B cell (primary cell): ENCODE data around the gene PDX1. TPM values are rescaled to one million over a fixed set of nuclear protein-coding genes. Genes with fewer than 3 reads are reported as not detected.

ENCODE experiments used
- ATAC-seq: fragments of 200-7000 bp; cut with Tn5 transposase; one replicate; pipeline ENCODE4 v1.10.0; 2021; ENCODE audit warnings: low read depth, mild to moderate bottlenecking, moderate number of reproducible peaks, moderate library complexity
- CTCF ChIA-PET: fragments of 350-600 bp; sonication (Branson Sonifier 250); formaldehyde crosslinking; loops from one replicate; lab custom pipeline; 2021; ENCODE audit warnings: antibody characterized with exemption, inconsistent platforms; lab: Charles Lee
- POLR2A ChIA-PET: fragments of 350-600 bp; sonication (Branson Sonifier 250); formaldehyde crosslinking; loops from one replicate; lab custom pipeline; 2021; ENCODE audit warnings: antibody characterized with exemption; lab: Charles Lee
- DNase-seq: peaks from one replicate; pipeline ENCODE4 v3.0.0; 2013
- H2AFZ ChIP-seq: 2 replicates; pipeline ENCODE4 v1.6.1; 2012; ENCODE audit warnings: mild to moderate bottlenecking, low read depth, low read length; ENCODE audit not compliant: insufficient read depth, poor library complexity, severe bottlenecking
- H3K27ac ChIP-seq, 2 donors: 1 replicate in 1 of 2; 2 replicates in 1 of 2; pipeline ENCODE4 v1.5.1; 2012 to 2013; ENCODE audit warnings: low read length in 2 of 2, mild to moderate bottlenecking in 2 of 2, moderate library complexity in 1 of 2
- H3K27me3 ChIP-seq, 4 experiments: fragments of 200-600 bp in 1 of 4; sonication (generic) in 1 of 4; replicated peaks in 1 of 4; 1 replicate in 2 of 4; 2 replicates in 2 of 4; pipeline versions ENCODE4 v1.6.1 to v1.7.0; 2013 to 2016; ENCODE audit warnings: low read length in 3 of 4, mild to moderate bottlenecking in 2 of 4, mixed read lengths in 1 of 4, moderate library complexity in 1 of 4; ENCODE audit not compliant: insufficient read depth in 4 of 4, control insufficient read depth in 3 of 4; ENCODE audit errors: control extremely low read depth in 1 of 4
- H3K36me3 ChIP-seq, 2 experiments: replicated peaks in 1 of 2; 1 replicate in 1 of 2; 2 replicates in 1 of 2; pipeline versions ENCODE4 v1.6.1 to v1.7.1; 2013; ENCODE audit warnings: low read length in 1 of 2; ENCODE audit not compliant: insufficient read depth in 2 of 2, control insufficient read depth in 1 of 2; ENCODE audit errors: control extremely low read depth in 1 of 2, extremely low read depth in 1 of 2
- H3K4me1 ChIP-seq, 2 donors: fragments of 200-600 bp in 1 of 2; sonication (generic) in 1 of 2; 1 replicate in 1 of 2; 2 replicates in 1 of 2; pipeline versions ENCODE4 v1.5.1 to v1.6.1; 2013 to 2017; ENCODE audit warnings: low read length in 2 of 2; ENCODE audit not compliant: control insufficient read depth in 2 of 2, insufficient read depth in 2 of 2
- H3K4me2 ChIP-seq: replicated peaks from 2 replicates; pipeline ENCODE3; 2012; ENCODE audit warnings: mild to moderate bottlenecking, low read depth, low read length; ENCODE audit not compliant: poor library complexity, severe bottlenecking
- H3K4me3 ChIP-seq, 5 experiments: fragments of 200-600 bp in 1 of 5; sonication (generic) in 1 of 5; 1 replicate in 3 of 5; 2 replicates in 2 of 5; pipeline versions ENCODE4 v1.5.1 to v1.7.0; 2011 to 2016; ENCODE audit warnings: low read length in 4 of 5, mild to moderate bottlenecking in 4 of 5, low read depth in 2 of 5, control low read depth in 1 of 5, moderate library complexity in 1 of 5; ENCODE audit not compliant: insufficient read depth in 1 of 5; ENCODE audit errors: control extremely low read depth in 1 of 5, extremely low read depth in 1 of 5
- H3K79me2 ChIP-seq: fragments of 200-600 bp; sonication (generic); one replicate; pipeline ENCODE4 v1.6.0; 2016; ENCODE audit warnings: low read length; ENCODE audit not compliant: control insufficient read depth, insufficient read depth
- H3K9ac ChIP-seq: fragments of 200-600 bp; sonication (generic); 2 replicates; pipeline ENCODE4 v1.6.1; 2017; ENCODE audit warnings: mild to moderate bottlenecking, low read length, moderate library complexity
- H3K9me3 ChIP-seq, 3 donors: one replicate each; pipeline versions ENCODE4 v1.6.1 to v1.7.1; 2013; ENCODE audit warnings: low read length in 2 of 3; ENCODE audit not compliant: control insufficient read depth in 2 of 3, insufficient read depth in 1 of 3; ENCODE audit errors: control extremely low read depth in 1 of 3
- H4K20me1 ChIP-seq: 2 replicates; pipeline ENCODE4 v1.6.0; 2012; ENCODE audit warnings: mild to moderate bottlenecking, low read length; ENCODE audit not compliant: insufficient read depth, control insufficient read depth, poor library complexity, severe bottlenecking
- H3K27ac Mint-ChIP-seq: one replicate; pipeline ENCODE4 v1.8.0; 2021; ENCODE audit warnings: mixed read lengths
- H3K27me3 Mint-ChIP-seq: one replicate; pipeline ENCODE4 v1.8.0; 2021; ENCODE audit warnings: mixed read lengths
- H3K4me1 Mint-ChIP-seq: one replicate; pipeline ENCODE4 v1.8.0; 2021; ENCODE audit warnings: mixed read lengths
- H3K4me3 Mint-ChIP-seq: one replicate; pipeline ENCODE4 v1.8.0; 2021; ENCODE audit warnings: mixed read lengths
- H3K9me3 Mint-ChIP-seq: one replicate; pipeline ENCODE4 v1.8.0; 2022; ENCODE audit warnings: mixed read lengths; ENCODE audit not compliant: insufficient read depth
- EZH2 ChIP-seq: IDR thresholded peaks from 2 replicates; pipeline ENCODE4 v1.6.1; 2012; ENCODE audit warnings: borderline replicate concordance, low read depth, mild to moderate bottlenecking, moderate library complexity, low read length; ENCODE audit not compliant: insufficient read depth, poor library complexity, severe bottlenecking
- WGBS: methylation state at CpG from one replicate; pipeline ENCODE4 v1.1.5; 2013; ENCODE audit warnings: missing lambda C conversion rate; ENCODE audit not compliant: insufficient coverage; 5-methylcytosine and 5-hydroxymethylcytosine counted together
- intact Hi-C: fragments of 100-400 bp; cut with micrococcal nuclease; formaldehyde crosslinking; loops from one replicate; pipeline ENCODE4 v1.10.0; 2022
- polyA plus RNA-seq: library from polyadenylated mRNA; depleted of rRNA; stranded (reverse); fragments of >200 nt; gene quantifications from 2 replicates; pipeline ENCODE4 v1.2.3, GENCODE V29; 2012
- total RNA-seq, 2 donors: library from RNA; stranded (reverse); fragments of 120-200 nt in 1 of 2; gene quantifications; 1 replicate in 1 of 2; 2 replicates in 1 of 2; pipeline versions ENCODE4 v1.2.3 to v1.2.4, GENCODE V29; 2013 to 2022
- TF ChIP-seq, protein P1 (sequence below): fragments of 200-600 bp; IDR thresholded peaks from one replicate; pipeline ENCODE4 v1.8.0; 2022; ENCODE audit warnings: antibody characterized with exemption, mild to moderate bottlenecking

Gene PDX1
- total and polyA plus RNA-seq, 2 donors (not counting 1 experiment from before 2014, with no cell fraction given): not detected

DNA sequence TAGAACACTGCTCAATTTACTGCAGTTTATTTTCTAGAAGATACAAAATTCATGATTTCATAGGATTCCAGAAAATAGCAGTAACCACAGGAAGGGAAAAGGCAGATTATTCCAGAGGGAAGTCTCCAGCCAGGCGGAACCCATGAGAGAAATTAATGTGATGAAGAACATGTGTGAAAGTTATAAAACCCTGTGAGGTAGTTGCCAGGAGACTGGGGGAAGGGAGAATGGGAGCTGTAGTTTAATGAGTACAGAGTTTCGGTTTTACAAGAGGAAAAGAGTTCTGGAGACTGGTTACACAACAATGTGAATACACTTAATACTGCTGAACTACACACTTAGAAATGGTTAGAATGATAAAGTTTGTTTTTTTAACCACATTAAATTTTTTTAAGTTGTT is 14.2 kb upstream of the PDX1 start:
- Histone ChIP-seq H3K4me3 (no peak overlapping the region), H3K27ac (no peak overlapping the region), H3K9ac (no peak overlapping the region), H3K27me3 (peaks cover 0 to 55% (median 27%) of the 10 kb centered on the region in 4 experiments), H3K36me3 (no peaks in the 10 kb centered on the region), H3K9me3 (no peaks in the 10 kb centered on the region), H3K4me2 (no peak overlapping the region), H2AFZ (no peak overlapping the region), H3K79me2 (no peaks in the 10 kb centered on the region), H3K4me1 (no peaks in the 10 kb centered on the region), H4K20me1 (no peaks in the 10 kb centered on the region)
- H3K4me3 Mint-ChIP-seq: no peak overlapping the region
- no peaks in the 10 kb centered on the region for H3K4me1 Mint-ChIP-seq
- ChIA-PET POLR2A (no interaction called here), CTCF (no interaction called here)
- DNase-seq: no peak
- H3K27me3 Mint-ChIP-seq: peaks cover 72% of the 10 kb centered on the region
- H3K27ac Mint-ChIP-seq: no peak overlapping the region
- intact Hi-C loops: no loop called here
- no peaks in the 10 kb centered on the region for H3K9me3 Mint-ChIP-seq
- ATAC-seq: no peak
- WGBS: no CpG with 5 or more reads among the region's 2 CpGs
- no peak for TF ChIP-seq EZH2
- TF ChIP-seq, protein P1, sequence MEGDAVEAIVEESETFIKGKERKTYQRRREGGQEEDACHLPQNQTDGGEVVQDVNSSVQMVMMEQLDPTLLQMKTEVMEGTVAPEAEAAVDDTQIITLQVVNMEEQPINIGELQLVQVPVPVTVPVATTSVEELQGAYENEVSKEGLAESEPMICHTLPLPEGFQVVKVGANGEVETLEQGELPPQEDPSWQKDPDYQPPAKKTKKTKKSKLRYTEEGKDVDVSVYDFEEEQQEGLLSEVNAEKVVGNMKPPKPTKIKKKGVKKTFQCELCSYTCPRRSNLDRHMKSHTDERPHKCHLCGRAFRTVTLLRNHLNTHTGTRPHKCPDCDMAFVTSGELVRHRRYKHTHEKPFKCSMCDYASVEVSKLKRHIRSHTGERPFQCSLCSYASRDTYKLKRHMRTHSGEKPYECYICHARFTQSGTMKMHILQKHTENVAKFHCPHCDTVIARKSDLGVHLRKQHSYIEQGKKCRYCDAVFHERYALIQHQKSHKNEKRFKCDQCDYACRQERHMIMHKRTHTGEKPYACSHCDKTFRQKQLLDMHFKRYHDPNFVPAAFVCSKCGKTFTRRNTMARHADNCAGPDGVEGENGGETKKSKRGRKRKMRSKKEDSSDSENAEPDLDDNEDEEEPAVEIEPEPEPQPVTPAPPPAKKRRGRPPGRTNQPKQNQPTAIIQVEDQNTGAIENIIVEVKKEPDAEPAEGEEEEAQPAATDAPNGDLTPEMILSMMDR: no peak

DNA sequence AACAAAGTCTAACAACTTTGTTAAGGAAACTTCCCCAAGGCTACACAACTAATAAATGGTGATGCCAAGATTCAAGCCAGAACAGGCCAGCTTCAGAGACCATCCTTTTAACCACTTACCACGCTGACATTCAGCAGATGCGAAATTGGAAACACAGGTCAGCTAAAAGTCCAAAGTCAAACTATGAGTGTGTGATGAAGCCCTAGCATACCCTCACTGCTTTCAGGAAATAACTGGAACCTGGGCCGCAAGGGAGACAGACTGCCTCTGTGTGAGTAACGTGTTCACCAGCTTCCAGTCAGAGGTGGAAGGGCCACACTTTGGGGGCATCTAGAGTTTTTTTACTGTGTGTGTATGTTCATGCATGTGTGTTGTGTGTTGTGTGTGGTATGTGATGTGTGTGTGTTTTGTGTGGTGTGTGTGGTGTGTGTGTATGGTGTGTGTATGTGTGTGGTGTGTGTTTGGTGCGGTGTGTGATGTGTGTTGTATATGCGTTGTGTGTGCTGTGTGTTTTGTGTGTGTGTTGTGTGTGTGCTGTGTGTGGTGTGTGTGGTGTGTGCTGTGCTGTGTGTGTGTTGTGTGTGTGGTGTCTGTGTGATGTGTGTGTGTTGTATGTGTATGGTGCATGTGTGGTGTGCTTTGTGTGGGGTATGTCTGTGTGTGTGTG is 12.5 kb upstream of the PDX1 start:
- 98% methylated on average over 5 of the region's 6 CpGs for WGBS

More for the DNA sequence above, 12.5 kb upstream of the PDX1 start:
- Mint-ChIP-seq H3K27ac (no peak overlapping the region), H3K4me1 (no peaks in the 10 kb centered on the region), H3K9me3 (no peaks in the 10 kb centered on the region), H3K27me3 (peaks cover 69% of the 10 kb centered on the region), H3K4me3 (no peak overlapping the region)
- H3K9me3 ChIP-seq: no peaks in the 10 kb centered on the region
- no peak overlapping the region for H3K27ac ChIP-seq
- no peak for ATAC-seq
- H3K4me1 ChIP-seq: no peaks in the 10 kb centered on the region
- no peak overlapping the region for H2AFZ ChIP-seq
- H3K4me2 ChIP-seq: no peak overlapping the region
- no peak for TF ChIP-seq EZH2
- TF ChIP-seq, protein P1: no peak
- H3K36me3 ChIP-seq: no peaks in the 10 kb centered on the region
- H3K9ac ChIP-seq: no peak overlapping the region
- peaks cover 0 to 55% (median 21%) of the 10 kb centered on the region in 4 experiments for H3K27me3 ChIP-seq
- H3K4me3 ChIP-seq: no peak overlapping the region
- no peak for DNase-seq
- no peaks in the 10 kb centered on the region for H3K79me2 ChIP-seq
- POLR2A ChIA-PET: no interaction called here
- intact Hi-C loops: no loop called here
- H4K20me1 ChIP-seq: no peaks in the 10 kb centered on the region
- CTCF ChIA-PET: no interaction called here
